Effector memory CD4-positive, alpha-beta T cell (primary cell): ENCODE results near the gene MYO7A.

Experiments
- DNase-seq, 3 donors: peaks; one replicate each; pipeline ENCODE4 v3.0.0-alpha.2; 2020
- H3K27ac ChIP-seq: 2 replicates; pipeline ENCODE4 v1.7.0; 2013; ENCODE audit warnings: mild to moderate bottlenecking, low read length, moderate library complexity; ENCODE audit not compliant: insufficient read depth, poor library complexity, severe bottlenecking
- H3K27me3 ChIP-seq: replicated peaks from 2 replicates; pipeline ENCODE4 v1.7.0; 2013; ENCODE audit warnings: mild to moderate bottlenecking, low read length; ENCODE audit not compliant: insufficient read depth, control insufficient read depth, poor library complexity, severe bottlenecking
- H3K36me3 ChIP-seq: 2 replicates; pipeline ENCODE4 v1.7.0; 2013; ENCODE audit warnings: mild to moderate bottlenecking, low read length, moderate library complexity; ENCODE audit not compliant: control insufficient read depth, insufficient read depth
- H3K4me1 ChIP-seq: 2 replicates; pipeline ENCODE4 v1.7.0; 2013; ENCODE audit warnings: low read length, mild to moderate bottlenecking; ENCODE audit not compliant: control insufficient read depth, insufficient read depth, poor library complexity, severe bottlenecking
- H3K4me3 ChIP-seq: 2 replicates; pipeline ENCODE4 v1.7.0; 2013; ENCODE audit warnings: low read length, low read depth, mild to moderate bottlenecking; ENCODE audit not compliant: insufficient read depth, poor library complexity, severe bottlenecking
- H3K9me3 ChIP-seq: 2 replicates; pipeline ENCODE4 v1.7.0; 2013; ENCODE audit warnings: mild to moderate bottlenecking, low read length, moderate library complexity; ENCODE audit not compliant: control insufficient read depth
- total RNA-seq, 3 donors: gene quantifications; one replicate each; lab custom pipeline; 2026; lab: John Stamatoyannopoulos, UW

The MYO7A gene
- total RNA-seq, result 1.4 to 4.5 (median 4.3) reads per million in 3 donors

GRCh38 chr11:77127920-77128691, at the start of gene MYO7A:
TSS of gene MYO7A (plus strand) at chr11:77128246. CDS start at chr11:77130635, 2,389 bp downstream.
- Histone ChIP-seq H3K4me3 (peak within 1 kb of the TSS; percentile 38), H3K36me3 (no peaks in the 10 kb centered on the region), H3K27ac (no peak within 1 kb of the TSS), H3K9me3 (no peaks in the 10 kb centered on the region), H3K4me1 (peaks cover 10% of the 10 kb centered on the region), H3K27me3 (no peaks in the 10 kb centered on the region)
- DNase-seq, result no peak

GRCh38 chr11:77079666-77080065, 48.4 kb upstream of the MYO7A start:
- Histone ChIP-seq H3K4me1 (peaks cover 6% of the 10 kb centered on the region), H3K4me3 (no peak overlapping the region), H3K36me3 (no peaks in the 10 kb centered on the region), H3K27ac (no peak overlapping the region), H3K9me3 (no peaks in the 10 kb centered on the region), H3K27me3 (no peaks in the 10 kb centered on the region)
- DNase-seq, result no peak

- DNase-seq, result no peak
- Histone ChIP-seq H3K27ac (no peak overlapping the region), H3K9me3 (no peaks in the 10 kb centered on the region), H3K27me3 (no peaks in the 10 kb centered on the region), H3K4me1 (peaks cover 6% of the 10 kb centered on the region), H3K36me3 (no peaks in the 10 kb centered on the region), H3K4me3 (no peak overlapping the region)
These were observed 47.3 kb upstream of the MYO7A start for GRCh38 chr11:77080643-77081210.

- peaks cover 6% of the 10 kb centered on the region for H3K4me1 ChIP-seq
- DNase-seq, result no peak
- no peak overlapping the region for H3K4me3 ChIP-seq
- no peak overlapping the region for H3K27ac ChIP-seq
- no peaks in the 10 kb centered on the region for H3K27me3 ChIP-seq
- no peaks in the 10 kb centered on the region for H3K36me3 ChIP-seq
- H3K9me3 ChIP-seq, result no peaks in the 10 kb centered on the region
These were observed 46.6 kb upstream of the MYO7A start for GRCh38 chr11:77081381-77081851.

- no peaks in the 10 kb centered on the region for H3K27me3 ChIP-seq
- peak overlapping the region; percentile 51 for H3K27ac ChIP-seq
- no peaks in the 10 kb centered on the region for H3K9me3 ChIP-seq
- H3K36me3 ChIP-seq, result no peaks in the 10 kb centered on the region
- H3K4me1 ChIP-seq, result peaks cover 6% of the 10 kb centered on the region
- H3K4me3 ChIP-seq, result no peak overlapping the region
- no peak for DNase-seq
These were observed 45.8 kb upstream of the MYO7A start for GRCh38 chr11:77081976-77082836.

GRCh38 chr11:77082838-77083565, 45.0 kb upstream of the MYO7A start:
- no peaks in the 10 kb centered on the region for H3K36me3 ChIP-seq
- peaks cover 6% of the 10 kb centered on the region for H3K4me1 ChIP-seq
- H3K27me3 ChIP-seq, result no peaks in the 10 kb centered on the region
- H3K27ac ChIP-seq, result peak overlapping the region; percentile 51
- peak in 1 of 3 donors; percentile 16 for DNase-seq
- H3K4me3 ChIP-seq, result no peak overlapping the region
- no peaks in the 10 kb centered on the region for H3K9me3 ChIP-seq

GRCh38 chr11:77083566-77084245, 44.3 kb upstream of the MYO7A start:
- Histone ChIP-seq H3K27ac (no peak overlapping the region), H3K36me3 (no peaks in the 10 kb centered on the region), H3K27me3 (no peaks in the 10 kb centered on the region), H3K4me1 (peaks cover 6% of the 10 kb centered on the region), H3K9me3 (no peaks in the 10 kb centered on the region), H3K4me3 (no peak overlapping the region)
- no peak for DNase-seq

- Histone ChIP-seq H3K27ac (no peak overlapping the region), H3K9me3 (no peaks in the 10 kb centered on the region), H3K27me3 (no peaks in the 10 kb centered on the region), H3K36me3 (no peaks in the 10 kb centered on the region), H3K4me3 (no peak overlapping the region), H3K4me1 (peaks cover 6% of the 10 kb centered on the region)
- DNase-seq, result no peak
These were observed 43.4 kb upstream of the MYO7A start for GRCh38 chr11:77084581-77085191.

- no peaks in the 10 kb centered on the region for H3K36me3 ChIP-seq
- H3K4me1 ChIP-seq, result peaks cover 6% of the 10 kb centered on the region
- no peak overlapping the region for H3K4me3 ChIP-seq
- DNase-seq, result no peak
- no peaks in the 10 kb centered on the region for H3K9me3 ChIP-seq
- no peak overlapping the region for H3K27ac ChIP-seq
- no peaks in the 10 kb centered on the region for H3K27me3 ChIP-seq
These were observed 42.4 kb upstream of the MYO7A start for GRCh38 chr11:77085652-77086051.
